Ramos (cell line): ENCODE results near the gene MEF2A.
"Not testable (repeated sequence)": the region's sequence is repeated elsewhere in the genome, so short reads cannot be mapped to it uniquely, and the experiment has no call there.

Experiments used
- in situ Hi-C: fragments of 300-500 bp; cut with MboI; formaldehyde crosslinking; loops from one replicate; pipeline ENCODE4 v1.14.3; 2022; ENCODE audit warnings: low sequenced_read_pairs; ENCODE audit not compliant: unreplicated experiment

The MEF2A gene

GRCh38 chr15:99720533-99720932, 154.7 kb downstream of the MEF2A start:
- in situ Hi-C loops: no loop called here

GRCh38 chr15:99721104-99721778, 155.5 kb downstream of the MEF2A start:
- in situ Hi-C loops: no loop called here

- in situ Hi-C loops: no loop called here
Measured at GRCh38 chr15:99721896-99722295, 156.1 kb downstream of the MEF2A start.

DNA sequence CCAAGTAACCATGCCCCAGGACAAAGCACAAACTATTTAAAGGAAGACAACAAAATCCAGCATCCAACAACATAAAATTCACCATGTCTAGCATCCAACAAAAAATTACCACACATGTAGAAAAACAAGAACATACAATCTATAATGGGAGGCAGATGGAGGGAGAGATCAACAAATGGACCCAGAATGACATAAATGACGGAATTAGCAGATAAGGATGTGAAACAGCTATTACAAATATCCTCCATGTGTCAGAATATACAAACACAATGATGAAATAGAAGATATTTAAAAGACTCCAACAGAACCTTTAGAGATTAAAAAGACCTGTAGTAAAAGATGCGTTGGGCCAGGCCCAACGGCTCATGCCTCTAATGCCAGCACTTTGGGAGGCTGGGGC, 156.6 kb downstream of the MEF2A start:
- in situ Hi-C loops: no loop called here

DNA sequence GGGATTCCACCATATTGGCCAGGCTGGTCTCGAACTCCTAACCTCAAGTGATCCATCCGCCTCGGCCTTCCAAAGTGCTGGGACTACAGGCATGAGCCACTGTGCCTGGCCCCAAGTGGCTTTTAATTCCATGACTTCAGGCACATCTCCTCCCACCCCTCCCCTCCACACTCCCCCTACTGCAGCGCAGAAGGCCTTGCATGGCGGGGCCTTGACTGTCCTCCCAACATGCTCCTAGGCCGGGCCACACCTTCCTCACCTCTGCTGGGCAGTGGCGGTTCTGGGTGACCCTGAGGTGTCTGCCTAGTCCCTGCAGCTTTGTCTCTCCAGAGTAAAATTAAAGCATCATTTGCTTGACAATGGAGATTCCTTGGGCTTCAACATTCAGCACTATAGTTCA, 160.5 kb downstream of the MEF2A start:
- in situ Hi-C loops: no loop called here

DNA sequence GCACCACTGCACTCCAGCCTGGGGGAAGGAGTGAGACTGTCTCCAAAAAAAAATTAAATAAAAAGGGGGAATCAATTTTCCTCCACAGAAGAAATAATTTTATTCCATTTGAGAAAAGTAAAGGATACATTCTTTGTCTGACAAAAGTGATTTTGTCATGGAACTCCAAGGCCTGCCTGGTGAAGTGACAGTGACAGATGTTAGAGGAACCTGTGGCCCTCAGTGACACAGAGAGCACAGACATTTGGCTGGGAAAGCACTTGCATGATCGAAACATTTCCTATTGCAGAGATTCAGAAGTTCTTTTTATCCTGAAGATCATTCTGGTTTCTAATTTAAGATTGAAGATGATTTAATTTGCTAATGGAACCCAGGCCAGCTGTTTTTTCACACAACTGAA, 161.5 kb downstream of the MEF2A start:
- in situ Hi-C loops: no loop called here

DNA sequence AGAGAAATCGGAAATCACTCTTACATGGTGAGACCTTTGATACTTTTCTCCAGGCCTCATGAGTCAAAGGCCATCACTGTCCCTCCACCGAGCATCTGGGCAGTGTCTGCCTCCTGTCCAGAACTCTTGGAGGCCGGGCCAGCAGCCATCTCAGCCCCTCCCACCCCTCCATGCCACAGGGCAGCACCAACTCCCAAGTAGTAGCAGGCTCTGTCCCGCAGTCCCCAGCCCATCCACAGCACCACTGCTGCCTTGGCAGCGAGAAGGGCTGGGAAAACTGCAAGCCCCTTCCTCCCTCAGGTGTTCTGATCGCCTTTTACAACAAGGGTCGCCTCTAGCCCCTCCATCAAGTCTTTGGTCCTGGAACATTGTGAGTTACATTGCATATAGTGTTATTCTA, 161.9 kb downstream of the MEF2A start:
- in situ Hi-C loops: no loop called here

GRCh38 chr15:99728916-99729315, 163.1 kb downstream of the MEF2A start:
- in situ Hi-C loops: no loop called here

DNA sequence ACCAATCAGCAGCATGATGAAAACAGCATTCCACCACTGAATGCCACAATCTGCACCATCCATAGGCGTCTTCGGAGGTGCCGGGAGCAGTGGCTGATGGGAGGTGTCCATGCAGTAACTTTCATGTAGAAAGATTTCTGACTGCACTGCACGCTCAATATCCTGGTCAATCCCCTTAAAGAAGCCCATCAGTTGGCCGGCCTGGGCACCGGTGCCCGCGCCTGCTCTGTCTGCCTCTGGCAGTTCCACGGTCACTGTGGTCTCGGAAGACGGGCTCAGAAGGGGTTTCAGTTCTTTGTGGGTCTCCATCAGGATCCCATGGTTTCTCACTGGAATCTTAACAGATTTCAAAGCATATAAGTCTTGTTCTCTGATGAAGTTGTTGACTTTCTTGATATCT, 163.5 kb downstream of the MEF2A start:
- in situ Hi-C loops: no loop called here

- in situ Hi-C loops: no loop called here
Measured at GRCh38 chr15:99729920-99730319, 164.1 kb downstream of the MEF2A start.

GRCh38 chr15:99731336-99732123, 165.7 kb downstream of the MEF2A start:
- in situ Hi-C loops: no loop called here

DNA sequence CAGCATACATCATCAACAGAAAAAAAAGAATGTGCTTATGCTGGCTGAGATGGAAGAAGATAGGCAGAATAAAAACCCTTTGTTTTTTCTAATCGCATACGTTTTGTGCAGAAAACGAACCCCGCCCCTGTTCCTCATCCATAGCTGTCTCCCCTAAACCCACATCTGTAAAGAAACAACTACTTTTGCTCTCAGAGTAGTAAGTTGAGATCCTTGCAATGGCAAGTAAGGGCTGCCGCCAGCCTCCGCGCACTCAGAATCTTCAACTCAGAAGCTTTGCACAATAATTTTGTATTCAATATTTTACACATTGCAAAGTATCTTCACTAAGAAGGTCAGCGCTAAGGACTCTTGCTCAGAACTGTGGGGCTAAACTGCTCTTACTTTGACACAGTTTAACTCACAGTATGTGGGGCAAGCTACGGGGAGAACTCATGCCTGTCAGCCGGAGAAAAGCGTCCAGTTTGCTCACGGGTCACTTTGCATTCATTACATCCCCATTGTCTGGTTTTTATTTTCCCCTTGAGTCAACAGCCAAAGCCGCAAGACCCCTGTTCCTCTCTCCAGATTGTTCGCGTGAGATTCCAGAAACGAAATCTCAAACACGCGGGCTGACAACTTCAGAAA, 166.5 kb downstream of the MEF2A start:
- in situ Hi-C loops: no loop called here

GRCh38 chr15:99732751-99733267, 167.0 kb downstream of the MEF2A start:
- in situ Hi-C loops: no loop called here

GRCh38 chr15:99733268-99734039, 167.7 kb downstream of the MEF2A start, which contains the start of gene LYSMD4:
Gene LYSMD4, minus strand, starts transcription at chr15:99733437. Its CDS starts 1,438 bp downstream, at chr15:99731999.
- in situ Hi-C loops: no loop called here

- in situ Hi-C loops: not testable (repeated sequence)
Measured at GRCh38 chr15:99734040-99734291, 168.2 kb downstream of the MEF2A start.

GRCh38 chr15:99734575-99734974, 168.8 kb downstream of the MEF2A start:
- in situ Hi-C loops: no loop called here

GRCh38 chr15:99735868-99736267, 170.1 kb downstream of the MEF2A start:
- in situ Hi-C loops: no loop called here

DNA sequence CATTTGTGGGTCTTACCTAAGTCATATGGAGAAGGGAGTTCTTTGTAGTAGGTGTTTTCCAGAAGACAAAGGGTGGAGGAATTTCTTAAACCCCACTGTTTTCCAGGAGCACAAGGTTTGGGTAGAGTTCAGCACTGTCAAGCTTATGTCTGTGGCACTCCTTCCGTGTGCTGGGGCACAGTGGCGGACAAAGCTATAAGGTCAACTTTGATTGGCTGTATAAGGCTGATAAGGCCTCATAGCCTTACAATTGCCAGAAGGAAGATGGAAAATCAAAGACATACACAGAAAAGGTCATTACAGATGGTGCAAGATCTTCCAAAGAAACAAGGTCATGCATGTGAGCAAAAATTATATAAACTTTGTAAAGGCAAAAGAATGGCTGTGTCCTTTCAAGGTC, 170.9 kb downstream of the MEF2A start:
- in situ Hi-C loops: no loop called here

- in situ Hi-C loops: no loop called here
Measured at GRCh38 chr15:99738021-99738847, 172.4 kb downstream of the MEF2A start.

- in situ Hi-C loops: no loop called here
Measured at GRCh38 chr15:99741835-99742234, 176.1 kb downstream of the MEF2A start.
